Measurements from ENCODE around the gene TMEM19. TPM values are rescaled to one million over a fixed set of nuclear protein-coding genes. Genes with fewer than 3 reads are reported as not detected.

The TMEM19 gene
- total RNA-seq, 1 experiment from 2014 or later: 18.9 TPM

GRCh38 chr12:71742998-71743397, 57.1 kb downstream of the TMEM19 start:
- Histone ChIP-seq H3K79me2 (ENCODE audit: insufficient read depth, low read length) (no peaks in the 10 kb centered on the region), H3K4me2 (ENCODE audit: low read length) (no peak overlapping the region), H3K9me3 (ENCODE audit: control insufficient read depth in 1 of 2, insufficient read depth in 1 of 2, low read depth in 1 of 2, low read length in 2 of 2) (no peaks in the 10 kb centered on the region), H3K4me3 (replicated peaks in 1 of 2; ENCODE audit: low read depth in 1 of 2, low read length in 2 of 2) (no peak overlapping the region), H3K27ac (ENCODE audit: low read depth, low read length) (no peak overlapping the region), H2AFZ (ENCODE audit: low read depth, low read length, poor library complexity, severe bottlenecking) (no peak overlapping the region), H3K27me3 (ENCODE audit: insufficient read depth, low read length) (no peaks in the 10 kb centered on the region), H3K9ac (ENCODE audit: low read length) (no peak overlapping the region), H4K20me1 (ENCODE audit: insufficient read depth) (no peaks in the 10 kb centered on the region), H3K9me2 (ENCODE audit: insufficient read depth) (no peaks in the 10 kb centered on the region), H3K36me3 (ENCODE audit: control insufficient read depth in 1 of 2, insufficient read depth in 2 of 2, low read length in 2 of 2) (no peaks in the 10 kb centered on the region), H3K4me1 (ENCODE audit: control insufficient read depth in 1 of 2, insufficient read depth in 2 of 2, low read length in 2 of 2) (no peaks in the 10 kb centered on the region)
- ATAC-seq (no peak), DNase-seq (ENCODE audit: low read depth, low spot score) (no peak)
- intact Hi-C loops (cut with micrococcal nuclease): loop anchor here (10.0 kb wide), 1 partner anchor 718 kb away; no protein-coding TSS in a partner anchor
- RAD21 ChIA-PET (ENCODE audit: low non-redundant PET in 1 of 2, low total read pairs in 2 of 2, uncharacterized antibody in 2 of 2, unreplicated experiment in 2 of 2): no interaction called here
- POLR2A ChIA-PET: interaction anchor here (1.2 kb wide), 1 partner anchor 80 kb away, joined by 5 read pairs; the partner anchor contains the start of gene ZFC3H1
- BruUV-seq (replicated peaks): no TSS peak
- TF ChIP-seq JUND (IDR thresholded peaks at IDR 0.05): no peak
- TF ChIP-seq RAD21 (IDR thresholded peaks at IDR 0.05; ENCODE audit: low read depth): no peak
- TF ChIP-seq ZBTB33 (IDR thresholded peaks at IDR 0.05; ENCODE audit: extremely low read depth, insufficient replicate concordance, low read length): no peak
- TF ChIP-seq, protein P1, sequence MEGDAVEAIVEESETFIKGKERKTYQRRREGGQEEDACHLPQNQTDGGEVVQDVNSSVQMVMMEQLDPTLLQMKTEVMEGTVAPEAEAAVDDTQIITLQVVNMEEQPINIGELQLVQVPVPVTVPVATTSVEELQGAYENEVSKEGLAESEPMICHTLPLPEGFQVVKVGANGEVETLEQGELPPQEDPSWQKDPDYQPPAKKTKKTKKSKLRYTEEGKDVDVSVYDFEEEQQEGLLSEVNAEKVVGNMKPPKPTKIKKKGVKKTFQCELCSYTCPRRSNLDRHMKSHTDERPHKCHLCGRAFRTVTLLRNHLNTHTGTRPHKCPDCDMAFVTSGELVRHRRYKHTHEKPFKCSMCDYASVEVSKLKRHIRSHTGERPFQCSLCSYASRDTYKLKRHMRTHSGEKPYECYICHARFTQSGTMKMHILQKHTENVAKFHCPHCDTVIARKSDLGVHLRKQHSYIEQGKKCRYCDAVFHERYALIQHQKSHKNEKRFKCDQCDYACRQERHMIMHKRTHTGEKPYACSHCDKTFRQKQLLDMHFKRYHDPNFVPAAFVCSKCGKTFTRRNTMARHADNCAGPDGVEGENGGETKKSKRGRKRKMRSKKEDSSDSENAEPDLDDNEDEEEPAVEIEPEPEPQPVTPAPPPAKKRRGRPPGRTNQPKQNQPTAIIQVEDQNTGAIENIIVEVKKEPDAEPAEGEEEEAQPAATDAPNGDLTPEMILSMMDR (IDR thresholded peaks at IDR 0.05 in 2 of 3, conservative IDR thresholded peaks at IDR 0.05 in 1 of 3; ENCODE audit: borderline replicate concordance in 1 of 3, insufficient read depth in 1 of 3, low read depth in 2 of 3, low read length in 2 of 3): no peak
- TF ChIP-seq, protein P2, sequence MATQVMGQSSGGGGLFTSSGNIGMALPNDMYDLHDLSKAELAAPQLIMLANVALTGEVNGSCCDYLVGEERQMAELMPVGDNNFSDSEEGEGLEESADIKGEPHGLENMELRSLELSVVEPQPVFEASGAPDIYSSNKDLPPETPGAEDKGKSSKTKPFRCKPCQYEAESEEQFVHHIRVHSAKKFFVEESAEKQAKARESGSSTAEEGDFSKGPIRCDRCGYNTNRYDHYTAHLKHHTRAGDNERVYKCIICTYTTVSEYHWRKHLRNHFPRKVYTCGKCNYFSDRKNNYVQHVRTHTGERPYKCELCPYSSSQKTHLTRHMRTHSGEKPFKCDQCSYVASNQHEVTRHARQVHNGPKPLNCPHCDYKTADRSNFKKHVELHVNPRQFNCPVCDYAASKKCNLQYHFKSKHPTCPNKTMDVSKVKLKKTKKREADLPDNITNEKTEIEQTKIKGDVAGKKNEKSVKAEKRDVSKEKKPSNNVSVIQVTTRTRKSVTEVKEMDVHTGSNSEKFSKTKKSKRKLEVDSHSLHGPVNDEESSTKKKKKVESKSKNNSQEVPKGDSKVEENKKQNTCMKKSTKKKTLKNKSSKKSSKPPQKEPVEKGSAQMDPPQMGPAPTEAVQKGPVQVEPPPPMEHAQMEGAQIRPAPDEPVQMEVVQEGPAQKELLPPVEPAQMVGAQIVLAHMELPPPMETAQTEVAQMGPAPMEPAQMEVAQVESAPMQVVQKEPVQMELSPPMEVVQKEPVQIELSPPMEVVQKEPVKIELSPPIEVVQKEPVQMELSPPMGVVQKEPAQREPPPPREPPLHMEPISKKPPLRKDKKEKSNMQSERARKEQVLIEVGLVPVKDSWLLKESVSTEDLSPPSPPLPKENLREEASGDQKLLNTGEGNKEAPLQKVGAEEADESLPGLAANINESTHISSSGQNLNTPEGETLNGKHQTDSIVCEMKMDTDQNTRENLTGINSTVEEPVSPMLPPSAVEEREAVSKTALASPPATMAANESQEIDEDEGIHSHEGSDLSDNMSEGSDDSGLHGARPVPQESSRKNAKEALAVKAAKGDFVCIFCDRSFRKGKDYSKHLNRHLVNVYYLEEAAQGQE (IDR thresholded peaks at IDR 0.05; ENCODE audit: low read depth): no peak
- TF ChIP-seq CBX3 (IDR thresholded peaks at IDR 0.05; ENCODE audit: low read depth): no peak
- CTCF ChIA-PET: no interaction called here
